ENCODE results near the gene TRAF7.
"Not testable (repeated sequence)": the region's sequence is repeated elsewhere in the genome, so short reads cannot be mapped to it uniquely, and the experiment has no call there.

DNA sequence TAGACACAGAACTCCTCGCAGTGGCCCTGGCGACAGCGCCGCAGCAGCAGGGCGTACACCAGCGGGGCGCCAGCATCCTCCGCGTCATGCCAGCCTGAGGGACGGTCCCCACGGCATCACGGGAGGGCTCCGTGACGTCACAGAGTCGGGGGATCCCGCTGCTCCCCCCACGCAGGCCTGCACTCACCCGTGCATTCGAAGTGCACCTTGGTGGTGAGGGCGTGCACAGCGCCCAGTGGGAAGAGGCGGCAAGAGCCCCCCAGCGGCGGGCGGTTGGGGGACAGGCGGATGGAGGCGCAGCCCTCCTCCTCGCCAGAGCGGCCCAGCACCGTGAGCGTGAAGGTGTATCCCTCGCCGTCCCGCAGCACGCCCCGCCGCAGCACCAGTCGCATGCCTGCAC, 49.4 kb upstream of the TRAF7 start:
- not testable (repeated sequence) for TF ChIP-seq CTCF (conservative IDR thresholded peaks at IDR 0.05); ZFX (IDR thresholded peaks at IDR 0.05)
